Right renal cortex interstitium (tissue), 3 donors: ENCODE data around the gene BABAM1. TPM values are rescaled to one million over a fixed set of nuclear protein-coding genes. Genes with fewer than 3 reads are reported as not detected.

Experiments
- DNase-seq, 3 donors: peaks; one replicate each; pipeline ENCODE4 v3.0.0-alpha.2; 2013; ENCODE audit warnings: low read depth in 3 of 3, low spot score in 2 of 3
- polyA plus RNA-seq, 3 donors: library from polyadenylated mRNA; unstranded; fragments of 120-200 nt; gene quantifications; one replicate each; pipeline ENCODE4 v1.2.1, GENCODE V29; 2013; ENCODE audit not compliant: insufficient read length in 3 of 3

BABAM1 gene
- polyA plus RNA-seq, 3 donors, result 94.8 to 113 (median 97.1) TPM

GRCh38 chr19:17320435-17320834, 53.2 kb downstream of the BABAM1 start:
- DNase-seq, result no peak

- DNase-seq, result no peak
Observed at GRCh38 chr19:17321655-17322489, 54.6 kb downstream of the BABAM1 start.

GRCh38 chr19:17322854-17323253, 55.6 kb downstream of the BABAM1 start:
- DNase-seq, result no peak

GRCh38 chr19:17323300-17323963, 56.2 kb downstream of the BABAM1 start:
- no peak for DNase-seq

GRCh38 chr19:17323964-17324332, 56.7 kb downstream of the BABAM1 start:
- no peak for DNase-seq

- no peak for DNase-seq
Observed at GRCh38 chr19:17324357-17325114, 57.3 kb downstream of the BABAM1 start.

GRCh38 chr19:17325133-17325532, 57.9 kb downstream of the BABAM1 start:
- no peak for DNase-seq

- DNase-seq, result no peak
Observed at GRCh38 chr19:17325881-17326594, 58.8 kb downstream of the BABAM1 start.

- no peak for DNase-seq
Observed at GRCh38 chr19:17326595-17326966, 59.3 kb downstream of the BABAM1 start.

- DNase-seq, result no peak
Observed at GRCh38 chr19:17327068-17327653, 59.9 kb downstream of the BABAM1 start.

- peak in 1 of 3 donors; percentile 65 for DNase-seq
Observed at GRCh38 chr19:17327654-17328516, 60.6 kb downstream of the BABAM1 start.

Other genes with a start within 250 kb of the BABAM1 start
- 10 to 100 TPM; 28.4 to 34.2 (median 28.7) TPM for gene CPAMD8, start 240.6 kb upstream of the BABAM1 start, polyA plus RNA-seq
- gene HAUS8, start 192.0 kb upstream of the BABAM1 start, polyA plus RNA-seq, result 10 to 100 TPM; 11.9 to 13.9 (median 12.5) TPM
- gene MYO9B, start 191.7 kb upstream of the BABAM1 start, polyA plus RNA-seq, result 10 to 100 TPM; 39.6 to 43.4 (median 42.2) TPM
- 10 to 100 TPM; 21.6 to 24.2 (median 22.2) TPM for gene USE1, start 52.1 kb upstream of the BABAM1 start, polyA plus RNA-seq
- gene OCEL1, start 41.2 kb upstream of the BABAM1 start, polyA plus RNA-seq, result 10 to 100 TPM; 15.7 to 20.1 (median 17.9) TPM
- 10 to 100 TPM; 29.4 to 41.9 (median 34.2) TPM for gene NR2F6, start 21.5 kb upstream of the BABAM1 start, polyA plus RNA-seq
- 1 to 10 TPM; 4.6 to 6.1 (median 5.4) TPM for gene USHBP1, start 2.7 kb upstream of the BABAM1 start, polyA plus RNA-seq
- gene ANKLE1, start 14.5 kb downstream of the BABAM1 start, polyA plus RNA-seq, result under 1 TPM; 0.44 to 0.83 (median 0.65) TPM
- gene ABHD8, start 36.0 kb downstream of the BABAM1 start, polyA plus RNA-seq, result 1 to 10 TPM; 6.6 to 8.5 (median 7.0) TPM
- 10 to 100 TPM; 44.9 to 55.7 (median 51.8) TPM for gene MRPL34, start 38.4 kb downstream of the BABAM1 start, polyA plus RNA-seq
- gene DDA1, start 42.1 kb downstream of the BABAM1 start, polyA plus RNA-seq, result 10 to 100 TPM; 29.3 to 37.7 (median 32.5) TPM
- gene ANO8, start 67.4 kb downstream of the BABAM1 start, polyA plus RNA-seq, result 1 to 10 TPM; 7.2 to 9.7 (median 7.8) TPM
- gene GTPBP3, start 70.1 kb downstream of the BABAM1 start, polyA plus RNA-seq, result 10 to 100 TPM; 13.9 to 17.3 (median 15.7) TPM
- gene PLVAP, start 109.9 kb downstream of the BABAM1 start, polyA plus RNA-seq, result 100 to 1,000 TPM; 167 to 179 (median 177) TPM
- gene CCDC194, start 126.8 kb downstream of the BABAM1 start, polyA plus RNA-seq, result 1 to 10 TPM in 1 of 3 donors, under 1 TPM in 2; 0.59 to 1.2 (median 0.83) TPM
- gene BST2, start 138.2 kb downstream of the BABAM1 start, polyA plus RNA-seq, result 100 to 1,000 TPM; 102 to 160 (median 151) TPM
- 10 to 100 TPM; 47.2 to 53.0 (median 52.7) TPM for gene MVB12A, start 152.6 kb downstream of the BABAM1 start, polyA plus RNA-seq
- 1 to 10 TPM; 1.9 to 3.1 (median 2.1) TPM for gene TMEM221, start 181.2 kb downstream of the BABAM1 start, polyA plus RNA-seq
- not detected for gene NXNL1, start 193.5 kb downstream of the BABAM1 start, polyA plus RNA-seq
- gene SLC27A1, start 203.1 kb downstream of the BABAM1 start, polyA plus RNA-seq, result 10 to 100 TPM in 2 of 3 donors, 1 to 10 TPM in 1; 9.7 to 10.8 (median 10.3) TPM
- 10 to 100 TPM; 50.1 to 60.6 (median 50.9) TPM for gene PGLS, start 244.2 kb downstream of the BABAM1 start, polyA plus RNA-seq